Activated naive CD4-positive, alpha-beta T cell treated with anti-CD3 and anti-CD28 coated beads, Interleukin-2, amount 50 U/mL, for 16 hours (primary cell): Measurements from ENCODE around the gene HADHA.

Experiments used
- DNase-seq: peaks from one replicate; pipeline ENCODE4 v3.0.0-alpha.2; 2020

Gene HADHA

GRCh38 chr2:26243470-26244308 lies 743 bp downstream of the HADHA start:
- DNase-seq, result peak; percentile 16

- DNase-seq, result no peak
These were observed 2.5 kb downstream of the HADHA start for GRCh38 chr2:26241928-26242436.

GRCh38 chr2:26238311-26238958 lies 6.0 kb downstream of the HADHA start:
- DNase-seq, result no peak

DNA sequence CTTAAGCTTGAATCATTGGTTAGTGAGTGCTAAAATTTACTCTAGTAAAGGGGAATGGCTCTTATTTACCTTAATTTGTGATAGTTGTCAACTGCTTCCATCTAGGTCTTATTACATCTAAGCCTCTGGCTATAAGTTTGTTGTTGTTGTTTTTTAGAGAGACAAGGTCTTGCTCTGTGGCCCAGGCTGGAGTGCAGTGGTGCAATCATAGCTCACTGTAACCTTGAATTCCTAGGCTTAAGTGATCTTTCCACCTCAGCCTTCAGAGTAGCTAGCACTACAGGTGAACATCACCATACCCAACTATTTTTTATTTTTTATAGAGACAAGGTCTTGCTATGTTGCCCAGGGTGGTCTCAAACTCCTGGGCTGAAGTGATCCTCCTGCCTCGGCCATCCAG lies 6.6 kb downstream of the HADHA start:
- no peak for DNase-seq

DNA sequence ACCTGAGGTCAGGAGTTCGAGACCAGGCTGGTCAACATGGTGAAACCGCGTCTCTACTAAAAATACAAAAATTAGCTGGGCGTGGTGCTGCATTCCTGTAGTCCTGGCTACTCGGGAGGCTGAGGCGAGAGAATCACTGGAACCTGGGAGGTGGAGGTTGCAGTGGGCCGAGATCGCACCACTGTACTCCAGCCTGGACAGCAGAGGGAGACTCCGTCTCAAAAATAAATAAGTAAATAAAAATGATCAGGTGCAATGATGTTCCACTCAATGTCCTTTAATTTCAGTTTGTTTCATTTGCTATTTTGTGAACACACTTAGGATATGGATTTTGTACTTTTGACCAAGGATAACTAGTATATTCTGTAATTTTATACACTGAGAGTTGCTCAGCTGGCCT lies 9.3 kb downstream of the HADHA start:
- DNase-seq, result no peak

GRCh38 chr2:26230806-26231205 lies 13.6 kb downstream of the HADHA start:
- no peak for DNase-seq

- no peak for DNase-seq
These were observed 14.8 kb downstream of the HADHA start for GRCh38 chr2:26229595-26229994.

GRCh38 chr2:26224095-26224494 lies 20.3 kb downstream of the HADHA start:
- DNase-seq, result no peak

DNA sequence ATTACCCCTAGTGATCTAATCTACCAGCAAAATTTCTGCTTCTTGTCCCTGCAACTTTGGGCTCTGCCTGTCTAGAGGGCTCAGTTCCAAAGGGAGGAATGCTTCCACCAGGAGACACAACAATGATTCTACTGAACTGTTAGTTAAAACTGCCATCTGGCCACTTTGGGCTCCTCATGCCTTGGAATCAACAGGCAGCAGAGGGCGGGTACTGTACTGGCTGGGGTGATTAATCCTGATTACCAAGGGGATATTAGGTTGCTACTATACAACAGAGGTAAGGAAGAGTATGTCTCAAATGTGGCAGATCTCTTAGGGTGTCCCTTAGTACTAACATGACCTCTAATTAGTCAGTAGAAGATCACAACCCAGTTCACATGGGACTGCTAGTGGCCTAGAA lies 21.4 kb downstream of the HADHA start:
- no peak for DNase-seq

- DNase-seq, result no peak
These were observed 26.7 kb downstream of the HADHA start for GRCh38 chr2:26217720-26218119.

DNA sequence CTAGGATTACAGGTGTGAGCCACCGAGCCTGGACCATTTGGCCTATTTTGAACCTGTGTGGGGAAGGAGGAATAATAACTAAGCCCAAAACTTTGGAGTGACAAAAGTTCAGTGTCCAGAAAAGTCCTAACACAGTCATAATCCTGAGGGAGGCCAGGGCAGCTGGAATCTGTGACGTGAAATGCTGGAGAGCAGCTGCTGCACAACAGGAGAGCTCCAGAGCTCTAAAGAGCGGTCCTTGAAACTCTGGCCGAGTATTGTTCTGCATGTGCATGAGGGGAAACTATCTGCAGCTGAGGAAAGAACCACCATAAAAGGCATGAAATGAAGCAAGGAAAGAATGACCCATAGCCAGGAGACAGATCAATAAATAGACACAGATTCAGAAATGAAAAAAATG lies 27.8 kb downstream of the HADHA start:
- DNase-seq, result no peak

- DNase-seq, result no peak
These were observed 28.6 kb downstream of the HADHA start for GRCh38 chr2:26215833-26216232.

- no peak for DNase-seq
These were observed 29.7 kb downstream of the HADHA start for GRCh38 chr2:26214759-26215158.

- no peak for DNase-seq
These were observed 32.4 kb downstream of the HADHA start for GRCh38 chr2:26212011-26212410.

DNA sequence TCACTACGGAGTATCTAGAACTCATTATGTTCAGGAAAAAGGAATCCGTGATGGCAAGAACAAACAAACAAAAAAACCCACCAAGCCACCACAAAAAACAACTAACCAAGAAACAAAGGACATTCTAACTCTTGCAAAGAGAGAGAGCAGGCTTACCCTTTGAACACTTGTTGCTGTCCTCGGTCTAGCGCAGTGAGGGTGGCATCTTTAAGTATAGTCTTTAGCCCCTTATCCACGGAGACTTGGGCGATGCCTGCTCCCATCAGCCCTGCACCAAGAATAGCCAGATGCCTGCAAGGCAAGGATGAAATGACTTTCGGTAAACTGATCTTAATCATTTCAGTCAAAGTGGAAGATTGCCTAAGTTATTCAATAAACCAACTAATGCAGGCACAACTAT lies 40.5 kb downstream of the HADHA start:
- no peak for DNase-seq

- DNase-seq, result no peak
These were observed 41.4 kb downstream of the HADHA start for GRCh38 chr2:26202981-26203490.

GRCh38 chr2:26197516-26197915 lies 46.9 kb downstream of the HADHA start:
- no peak for DNase-seq

GRCh38 chr2:26196683-26197418 lies 47.6 kb downstream of the HADHA start:
- no peak for DNase-seq

DNA sequence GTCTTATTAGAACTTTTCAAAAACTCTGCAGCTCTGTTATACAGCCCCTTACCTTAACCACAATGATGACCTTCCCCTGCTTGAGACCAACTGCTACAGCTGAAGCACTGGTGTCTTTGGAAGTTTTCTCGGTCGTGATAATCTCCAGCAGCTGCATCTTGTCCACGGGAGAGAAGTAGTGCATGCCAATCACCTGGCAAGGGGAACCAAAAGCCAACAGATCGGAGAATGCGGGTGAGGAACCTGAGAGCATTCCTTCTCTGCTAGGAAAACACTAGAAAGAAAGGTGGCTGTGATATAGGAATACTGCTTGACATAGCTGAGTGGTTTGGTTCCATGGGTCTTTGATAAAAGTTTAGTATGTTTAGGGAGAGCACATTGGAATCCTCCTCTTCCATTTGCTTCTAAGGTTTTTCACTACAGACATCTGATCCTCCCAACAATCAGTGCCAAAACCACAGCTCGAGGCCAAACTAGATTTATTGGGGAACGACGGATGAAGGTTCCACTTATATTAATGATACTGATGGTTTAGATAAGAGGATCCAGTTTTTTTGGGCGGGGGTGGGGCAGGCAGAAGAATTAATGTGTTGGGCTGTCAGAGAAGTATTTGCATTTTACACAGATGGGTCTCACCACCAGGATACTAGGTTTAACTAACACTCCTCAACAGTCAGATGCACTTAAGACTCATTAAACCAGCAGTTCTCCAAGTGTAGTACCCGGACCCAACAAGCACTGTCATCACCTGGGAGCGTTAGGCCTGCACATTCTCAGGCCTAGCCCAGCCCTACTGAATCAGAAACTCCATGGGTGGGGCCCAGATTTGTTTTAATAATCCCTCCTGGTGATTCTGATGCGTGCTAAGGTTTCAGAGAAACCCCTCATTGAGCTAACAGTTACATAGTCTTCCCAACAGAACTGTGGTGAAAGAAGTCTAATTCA lies 49.1 kb downstream of the HADHA start:
- DNase-seq, result no peak

- DNase-seq, result no peak
These were observed 50.7 kb downstream of the HADHA start for GRCh38 chr2:26193578-26194231.

DNA sequence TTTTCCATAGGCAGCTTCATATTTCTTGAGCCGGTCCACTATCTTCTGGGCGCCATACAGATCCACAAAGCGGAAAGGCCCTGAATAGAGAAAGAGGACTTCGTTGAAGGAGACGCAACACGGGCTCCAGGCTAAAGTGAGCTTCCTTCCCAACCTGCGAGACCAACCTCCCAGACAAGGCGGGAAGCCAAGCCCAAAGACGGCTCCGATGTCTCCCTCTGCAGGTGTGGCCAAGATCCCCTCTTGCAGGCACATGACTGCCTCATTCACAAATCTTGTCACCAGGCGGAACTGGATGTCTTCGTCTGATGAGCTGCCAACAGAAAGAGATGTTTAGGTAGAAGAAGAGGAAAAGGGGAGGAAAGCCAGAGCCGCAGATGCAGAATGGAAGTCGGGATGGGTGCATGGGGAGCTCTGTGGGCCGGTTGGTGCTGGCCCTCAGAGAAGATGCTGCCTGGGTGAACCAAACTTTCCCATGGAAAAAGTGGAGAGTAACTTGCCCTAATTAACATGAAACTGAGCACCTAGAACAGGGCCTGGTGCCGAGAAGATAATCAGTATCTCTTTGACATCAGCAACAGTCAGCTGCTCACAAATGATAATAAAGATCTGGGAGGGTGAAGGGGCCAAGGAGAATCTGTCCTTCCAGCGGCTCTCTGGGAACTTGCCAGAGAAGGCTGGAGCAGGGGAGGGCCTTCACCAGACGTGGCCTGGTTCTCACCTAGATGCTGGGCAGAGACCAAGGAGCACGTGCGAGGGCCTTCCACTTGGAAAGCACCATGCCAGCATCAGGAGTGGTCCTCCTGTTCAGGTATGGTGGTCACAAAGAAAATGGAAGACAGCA lies 52.9 kb downstream of the HADHA start:
- no peak for DNase-seq
